Sigmoid colon (tissue), 7 donors: ENCODE data around the gene TANGO2. TPM values are rescaled to one million over a fixed set of nuclear protein-coding genes. Genes with fewer than 3 reads are reported as not detected.

Experiments used
- DNase-seq: peaks from one replicate; pipeline ENCODE4 v3.0.0-alpha.2; 2019
- H3K27ac ChIP-seq, 4 donors: fragments of 200-600 bp; sonication (generic); one replicate each; pipeline ENCODE4 v1.5.1; 2016 to 2019; ENCODE audit warnings: mild to moderate bottlenecking in 1 of 4
- H3K27me3 ChIP-seq, 3 donors: fragments of 200-600 bp; sonication (generic); one replicate each; pipeline ENCODE4 v1.5.1; 2019; ENCODE audit warnings: mild to moderate bottlenecking in 1 of 3
- H3K36me3 ChIP-seq, 4 donors: fragments of 200-600 bp; sonication (generic); one replicate each; pipeline ENCODE4 v1.5.1; 2016 to 2019
- H3K4me1 ChIP-seq, 4 donors: fragments of 200-600 bp; sonication (generic); one replicate each; pipeline ENCODE4 v1.5.1; 2017 to 2019
- H3K4me3 ChIP-seq, 4 donors: fragments of 200-600 bp; sonication (generic); one replicate each; pipeline ENCODE4 v1.5.1; 2017 to 2019; ENCODE audit warnings: mild to moderate bottlenecking in 2 of 4, moderate library complexity in 1 of 4
- H3K9me3 ChIP-seq, 4 donors: fragments of 200-600 bp in 3 of 4; sonication (generic) in 3 of 4; one replicate each; pipeline versions ENCODE4 v1.5.1 to v1.6.1; 2013 to 2019
- EP300 ChIP-seq, 4 donors: sonication (generic); formaldehyde crosslinking; IDR thresholded peaks; one replicate each; pipeline ENCODE4 v1.6.1; 2017; ENCODE audit warnings: antibody characterized with exemption in 4 of 4
- POLR2A ChIP-seq, 2 donors: fragments of 450-650 bp; IDR thresholded peaks; one replicate each; pipeline ENCODE4 v1.6.1; 2016; ENCODE audit warnings: antibody characterized with exemption in 2 of 2, mild to moderate bottlenecking in 2 of 2, moderate library complexity in 2 of 2
- POLR2AphosphoS5 ChIP-seq, 4 donors: sonication (generic); formaldehyde crosslinking; IDR thresholded peaks; one replicate each; pipeline ENCODE4 v1.6.1; 2017; ENCODE audit warnings: antibody characterized with exemption in 4 of 4
- WGBS, 2 donors: extraction: QIAGEN DNeasy Blood & Tissue Kit; methylation state at CpG; one replicate each; pipeline ENCODE4 v1.1.7; 2013; 5-methylcytosine and 5-hydroxymethylcytosine counted together
- intact Hi-C: fragments of 100-400 bp; cut with DNase I; formaldehyde crosslinking; loops from one replicate; pipeline ENCODE4 v1.15.1; 2023
- polyA plus RNA-seq, 3 donors: library from polyadenylated mRNA; stranded (reverse); fragments of 200-250 nt; gene quantifications; one replicate each; pipeline ENCODE4 v1.2.3, GENCODE V29; 2013
- total RNA-seq, 4 donors: library from RNA; depleted of rRNA; stranded (reverse); fragments of >200 nt; gene quantifications; one replicate each; pipeline ENCODE4 v1.1.0, GENCODE V29; 2016
- TF ChIP-seq, protein P1 (sequence below), 4 experiments: fragments of 450-650 bp in 3 of 4; fragments of 200-600 bp in 1 of 4; IDR thresholded peaks; one replicate each; pipeline ENCODE4 v1.5.1; 2016 to 2019; ENCODE audit warnings: antibody characterized with exemption in 4 of 4, mild to moderate bottlenecking in 3 of 4, moderate library complexity in 2 of 4
- donor health status: healthy with polysubstance abuse.
- donor health status: Bipolar disorder and iron deficiency.
- donor health status: healthy.

Gene TANGO2
- total and polyA plus RNA-seq, 7 donors = 24.2 to 46.2 (median 31.6) TPM

DNA sequence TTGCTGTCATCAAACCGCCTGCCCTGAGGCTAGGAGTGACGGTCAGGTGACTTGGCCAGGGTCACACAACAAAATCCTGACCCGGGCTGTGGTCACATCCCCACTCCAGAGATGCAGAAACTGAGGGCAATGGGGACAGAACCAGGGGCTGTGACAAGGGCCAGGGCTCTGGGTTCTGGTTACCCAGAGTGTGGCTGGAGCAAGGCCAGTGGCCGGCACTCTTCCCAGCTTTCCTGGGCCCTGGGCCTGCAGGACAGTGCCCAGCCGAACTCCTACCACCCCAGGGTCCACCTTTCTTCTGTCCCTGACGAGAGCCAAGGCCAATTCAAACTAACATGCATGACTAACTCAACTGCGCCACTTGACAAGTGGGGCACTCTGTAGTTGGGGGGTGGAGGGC, 40.1 kb upstream of the TANGO2 start:
- intact Hi-C loops = loop anchor here (10.0 kb wide), 1 partner anchor 134 kb away; the partner anchor contains the start of genes RANBP1 and TRMT2A
- Histone ChIP-seq H3K9me3 (no peaks in the 10 kb centered on the region), H3K27me3 (no peaks in the 10 kb centered on the region), H3K4me1 (peaks cover 0 to 32% (median 28%) of the 10 kb centered on the region in 4 donors), H3K4me3 (no peak overlapping the region), H3K36me3 (peaks cover 0 to 42% (median 11%) of the 10 kb centered on the region in 4 donors), H3K27ac (no peak overlapping the region)
- WGBS, 2 donors = 92 to 93% methylated on average over 7 of the region's 7 CpGs
- no peak for DNase-seq
- no peak for TF ChIP-seq POLR2AphosphoS5 (IDR thresholded peaks at IDR 0.05)
- no peak for TF ChIP-seq POLR2A (IDR thresholded peaks at IDR 0.05)
- TF ChIP-seq, protein P1, sequence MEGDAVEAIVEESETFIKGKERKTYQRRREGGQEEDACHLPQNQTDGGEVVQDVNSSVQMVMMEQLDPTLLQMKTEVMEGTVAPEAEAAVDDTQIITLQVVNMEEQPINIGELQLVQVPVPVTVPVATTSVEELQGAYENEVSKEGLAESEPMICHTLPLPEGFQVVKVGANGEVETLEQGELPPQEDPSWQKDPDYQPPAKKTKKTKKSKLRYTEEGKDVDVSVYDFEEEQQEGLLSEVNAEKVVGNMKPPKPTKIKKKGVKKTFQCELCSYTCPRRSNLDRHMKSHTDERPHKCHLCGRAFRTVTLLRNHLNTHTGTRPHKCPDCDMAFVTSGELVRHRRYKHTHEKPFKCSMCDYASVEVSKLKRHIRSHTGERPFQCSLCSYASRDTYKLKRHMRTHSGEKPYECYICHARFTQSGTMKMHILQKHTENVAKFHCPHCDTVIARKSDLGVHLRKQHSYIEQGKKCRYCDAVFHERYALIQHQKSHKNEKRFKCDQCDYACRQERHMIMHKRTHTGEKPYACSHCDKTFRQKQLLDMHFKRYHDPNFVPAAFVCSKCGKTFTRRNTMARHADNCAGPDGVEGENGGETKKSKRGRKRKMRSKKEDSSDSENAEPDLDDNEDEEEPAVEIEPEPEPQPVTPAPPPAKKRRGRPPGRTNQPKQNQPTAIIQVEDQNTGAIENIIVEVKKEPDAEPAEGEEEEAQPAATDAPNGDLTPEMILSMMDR (IDR thresholded peaks at IDR 0.05) = no peak
- TF ChIP-seq EP300 (IDR thresholded peaks at IDR 0.05) = no peak

DNA sequence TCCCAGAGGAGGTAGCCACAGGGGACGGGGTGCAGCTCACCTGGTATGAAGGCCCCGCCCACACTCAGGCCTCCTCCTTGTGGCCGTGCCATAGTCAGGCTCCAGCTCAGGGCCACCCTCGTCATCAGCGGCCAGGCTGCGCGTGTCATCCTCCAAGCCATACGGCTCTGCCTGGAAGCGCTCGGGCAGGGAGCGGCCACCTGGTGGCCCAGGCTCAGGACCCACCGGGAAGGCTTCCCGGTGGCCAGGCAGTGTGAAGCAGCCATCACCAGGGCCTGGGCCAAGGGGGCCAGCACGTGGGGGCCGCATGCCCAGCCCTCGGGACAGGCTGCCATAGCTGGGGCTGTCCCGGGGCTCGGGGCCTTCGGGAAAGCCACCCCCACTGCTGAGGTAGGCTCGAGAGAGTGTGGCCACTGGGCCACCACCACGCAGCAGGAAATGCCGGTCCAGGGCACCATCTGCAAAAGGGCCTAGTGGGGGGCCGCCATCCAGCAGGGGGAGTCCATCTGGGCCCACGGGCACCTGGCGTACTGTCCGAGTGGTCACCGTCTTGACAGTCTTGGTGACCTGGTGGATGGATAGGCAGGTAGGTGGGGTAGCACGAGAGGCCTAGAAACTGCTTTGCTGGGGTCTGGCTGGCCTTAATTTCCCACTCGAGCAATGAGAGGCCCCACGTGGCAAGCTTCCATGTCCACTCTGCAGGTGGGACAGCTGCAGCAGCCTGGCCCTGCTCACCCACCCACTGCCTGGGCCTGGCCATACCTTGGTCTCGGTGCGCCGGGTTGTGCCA, 39.5 kb upstream of the TANGO2 start:
- Histone ChIP-seq H3K4me3 (no peak overlapping the region), H3K9me3 (no peaks in the 10 kb centered on the region), H3K4me1 (peaks cover 0 to 36% (median 33%) of the 10 kb centered on the region in 4 donors), H3K27me3 (no peaks in the 10 kb centered on the region), H3K36me3 (peaks cover 0 to 42% (median 11%) of the 10 kb centered on the region in 4 donors), H3K27ac (no peak overlapping the region)
- DNase-seq = no peak
- WGBS, 2 donors = 94 to 95% methylated on average over 33 of the region's 33 CpGs
- TF ChIP-seq POLR2AphosphoS5 (IDR thresholded peaks at IDR 0.05) (no peak), EP300 (IDR thresholded peaks at IDR 0.05) (no peak), POLR2A (IDR thresholded peaks at IDR 0.05) (no peak)
- TF ChIP-seq, protein P1 (IDR thresholded peaks at IDR 0.05) = no peak
- intact Hi-C loops = loop anchor here (10.0 kb wide), 1 partner anchor 133 kb away; the partner anchor contains the start of genes RANBP1 and TRMT2A

DNA sequence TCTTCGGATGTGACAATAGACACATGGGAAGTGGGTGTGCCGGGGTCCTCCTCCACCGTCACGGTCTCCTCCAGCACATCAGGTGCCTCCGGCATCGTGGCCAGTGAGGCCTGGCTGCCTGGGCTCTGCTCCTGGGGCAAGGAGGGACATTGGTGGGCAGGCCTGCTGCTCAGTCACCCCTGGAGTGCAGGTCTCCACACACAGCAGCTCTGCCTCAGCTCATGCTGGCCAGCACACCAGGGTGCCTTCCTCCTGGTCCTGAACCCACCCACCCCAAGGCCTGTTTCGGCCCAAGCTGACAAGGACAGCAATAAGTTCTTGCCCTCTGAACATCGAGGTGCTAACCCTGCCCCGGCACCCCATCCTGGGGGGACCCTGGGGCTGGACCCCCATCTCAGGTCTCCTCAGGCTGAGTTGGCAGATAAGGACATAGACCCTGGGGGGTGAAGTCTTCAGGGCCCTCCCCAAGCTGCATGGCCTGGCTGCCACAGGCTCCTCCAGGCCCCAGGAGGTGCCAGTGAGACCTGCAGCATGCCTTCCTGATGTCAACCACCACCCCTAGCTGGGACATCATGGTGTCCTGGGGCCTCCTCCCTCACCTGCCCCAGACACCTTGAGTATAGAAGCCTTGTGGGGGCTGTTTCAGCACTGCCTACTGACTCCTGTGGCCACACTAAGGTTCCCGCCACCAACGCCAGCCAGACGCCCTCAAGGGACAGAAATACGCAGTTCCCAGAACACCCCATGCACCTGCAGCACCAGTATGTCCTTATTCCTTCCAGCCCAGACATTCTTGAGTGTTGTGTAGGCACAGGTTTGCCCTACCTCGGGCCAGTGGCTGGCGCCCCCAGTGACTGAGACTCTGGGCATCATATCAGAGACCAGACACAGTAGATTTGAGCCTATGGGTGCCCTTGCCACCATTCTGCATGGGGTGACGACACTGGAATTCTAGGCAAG, 38.7 kb upstream of the TANGO2 start:
- Histone ChIP-seq H3K9me3 (no peaks in the 10 kb centered on the region), H3K4me3 (no peak overlapping the region), H3K36me3 (peaks cover 0 to 42% (median 11%) of the 10 kb centered on the region in 4 donors), H3K27ac (no peak overlapping the region), H3K4me1 (peaks cover 0 to 42% (median 37%) of the 10 kb centered on the region in 4 donors), H3K27me3 (no peaks in the 10 kb centered on the region)
- WGBS, 2 donors = 95 to 96% methylated on average over 16 of the region's 16 CpGs
- TF ChIP-seq POLR2A (IDR thresholded peaks at IDR 0.05) (no peak), POLR2AphosphoS5 (IDR thresholded peaks at IDR 0.05) (no peak), EP300 (IDR thresholded peaks at IDR 0.05) (no peak)
- TF ChIP-seq, protein P1 (IDR thresholded peaks at IDR 0.05) = no peak
- DNase-seq = no peak
- intact Hi-C loops = loop anchor here (10.0 kb wide), 1 partner anchor 133 kb away; the partner anchor contains the start of genes RANBP1 and TRMT2A

DNA sequence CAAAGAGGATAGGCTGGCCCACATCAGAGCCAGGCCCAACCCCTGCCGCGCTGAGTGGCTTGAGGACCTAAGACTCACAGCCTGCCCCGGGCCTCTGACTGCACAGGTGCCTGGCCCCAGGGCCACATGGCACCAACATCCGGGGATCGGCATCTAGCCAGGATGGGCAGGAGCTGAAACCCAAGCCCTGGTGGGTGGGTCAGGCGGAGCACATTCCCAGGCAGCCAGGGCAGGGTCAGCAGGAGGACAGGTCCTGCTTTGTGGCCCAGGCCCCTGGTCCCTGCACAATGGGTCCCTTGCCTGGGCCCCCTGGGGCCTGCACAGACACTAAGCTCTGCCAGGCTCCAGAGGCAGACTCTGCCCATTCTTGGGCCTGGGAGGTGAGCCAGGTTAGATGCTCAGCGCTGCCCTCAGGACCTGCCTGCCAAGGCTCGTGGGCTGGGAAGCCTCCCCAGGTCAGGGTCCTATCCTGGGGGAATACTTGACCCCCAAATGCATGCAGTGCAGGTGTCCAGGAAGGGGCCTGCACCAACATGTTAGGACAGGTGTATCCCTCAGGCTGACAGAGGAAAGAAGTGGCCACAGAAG, 37.8 kb upstream of the TANGO2 start:
- WGBS, 2 donors = 93 to 94% methylated on average over 8 of the region's 8 CpGs
- no peaks in the 10 kb centered on the region for H3K27me3 ChIP-seq
- intact Hi-C loops = loop anchor here (10.0 kb wide), 1 partner anchor 132 kb away; the partner anchor contains the start of genes RANBP1 and TRMT2A
- peaks cover 0 to 46% (median 41%) of the 10 kb centered on the region in 4 donors for H3K4me1 ChIP-seq
- no peak for TF ChIP-seq POLR2A (IDR thresholded peaks at IDR 0.05)
- TF ChIP-seq, protein P1 (IDR thresholded peaks at IDR 0.05) = no peak
- TF ChIP-seq EP300 (IDR thresholded peaks at IDR 0.05) = no peak
- TF ChIP-seq POLR2AphosphoS5 (IDR thresholded peaks at IDR 0.05) = no peak
- no peaks in the 10 kb centered on the region for H3K9me3 ChIP-seq
- H3K4me3 ChIP-seq = no peak overlapping the region
- H3K36me3 ChIP-seq = peaks cover 0 to 36% (median 11%) of the 10 kb centered on the region in 4 donors
- peak overlapping the region; percentile 11 to 86 (median 69) for H3K27ac ChIP-seq
- no peak for DNase-seq
